ENCODE measurements around the gene EHMT1. TPM values are rescaled to one million over a fixed set of nuclear protein-coding genes. Genes with fewer than 3 reads are reported as not detected.

Gene EHMT1
- total and polyA plus RNA-seq, 2 of the 13 experiments (the other 11 are each of a cell fraction or from before 2014, with no cell fraction given): 23.0 to 27.1 TPM

- Histone ChIP-seq H3K36me3 (replicated peaks in 1 of 2; ENCODE audit: control insufficient read depth in 1 of 2, insufficient read depth in 2 of 2, low read length in 2 of 2) (peaks cover 0 to 1% of the 10 kb centered on the region in 2 experiments; a peak in 2 of 5 replicates), H3K4me2 (ENCODE audit: low read depth, low read length) (no peak overlapping the region), H3K27ac (ENCODE audit: extremely low read length, insufficient read depth, low read length) (no peak overlapping the region), H2AFZ (ENCODE audit: low read length) (no peak overlapping the region), H3K79me2 (ENCODE audit: insufficient read depth, low read length) (peaks cover 85% of the 10 kb centered on the region), H3K4me3 (replicated peaks in 1 of 3; ENCODE audit: insufficient read depth in 1 of 3, low read depth in 2 of 3, low read length in 3 of 3) (no peak overlapping the region), H3K27me3 (ENCODE audit: control insufficient read depth in 1 of 2, insufficient read depth in 2 of 2, low read length in 2 of 2) (no peaks in the 10 kb centered on the region), H3K9ac (ENCODE audit: insufficient read depth, low read depth, low read length) (no peak overlapping the region), H3K4me1 (ENCODE audit: insufficient read depth, low read length) (peaks cover 35% of the 10 kb centered on the region), H3K9me3 (ENCODE audit: low read length) (no peaks in the 10 kb centered on the region), H4K20me1 (ENCODE audit: insufficient read depth, low read length) (peaks cover 25% of the 10 kb centered on the region)
- CTCF ChIA-PET (ENCODE audit: low intra/inter-chr PET ratio, low total read pairs): no interaction called here
- FAIRE-seq (no peak), DNase-seq (ENCODE audit: low spot score) (no peak), ATAC-seq (no peak)
- 86% methylated on average over 1 of the region's 1 CpG for WGBS (ENCODE audit: low lambda C conversion rate)
- no TSS peak for BruUV-seq (replicated peaks)
- POLR2A ChIA-PET: no interaction called here
- in situ Hi-C loops (cut with HindIII; ENCODE audit: extremely low pct_ligation_motif_present, low pct_unique_long_range_greater_than_20kb) (no loop called here), intact Hi-C loops (cut with micrococcal nuclease; ENCODE audit: unreplicated experiment) (no loop called here)
- TF ChIP-seq ZNF567 (CRISPR knock-in tag; IDR thresholded peaks at IDR 0.05; ENCODE audit: borderline replicate concordance) (no peak), IRF2 (CRISPR knock-in tag; IDR thresholded peaks at IDR 0.05) (no peak), STAT5B (CRISPR knock-in tag; IDR thresholded peaks at IDR 0.05) (no peak), ZNF574 (CRISPR knock-in tag; IDR thresholded peaks at IDR 0.05) (no peak), HOXD1 (CRISPR knock-in tag; IDR thresholded peaks at IDR 0.05) (no peak), ZBTB21 (CRISPR knock-in tag; IDR thresholded peaks at IDR 0.05) (no peak), ZNF549 (CRISPR knock-in tag; IDR thresholded peaks at IDR 0.05) (no peak), ZNF513 (CRISPR knock-in tag; conservative IDR thresholded peaks at IDR 0.05) (no peak), SMAD1 (CRISPR knock-in tag; IDR thresholded peaks at IDR 0.05; ENCODE audit: borderline replicate concordance, low read depth) (no peak), EEA1 (CRISPR knock-in tag; IDR thresholded peaks at IDR 0.05; ENCODE audit: borderline replicate concordance) (no peak), TERF1 (CRISPR knock-in tag; IDR thresholded peaks at IDR 0.05) (no peak), HNRNPH1 (optimal IDR thresholded peaks at IDR 0.05; ENCODE audit: low read depth, low read length) (no peak), CBX2 (IDR thresholded peaks at IDR 0.05; ENCODE audit: low read depth, low read length) (no peak), CBX2 (CRISPR knock-in tag; IDR thresholded peaks at IDR 0.05; ENCODE audit: low read depth) (no peak), RELA (CRISPR knock-in tag; IDR thresholded peaks at IDR 0.05) (no peak), RBM39 (IDR thresholded peaks at IDR 0.05; ENCODE audit: low read depth, low read length, poor library complexity, severe bottlenecking) (no peak)
These were observed 11.3 kb downstream of the EHMT1 start for GRCh38 chr9:137630126-137630525.

Measured in HepG2 (cell line).